GM21529 (cell line): ENCODE results near the gene NEBL.

Experiments used
- ATAC-seq: cut with Tn5 transposase; IDR thresholded peaks from one replicate; pipeline ENCODE4 v1.9.1; 2021; ENCODE audit not compliant: unreplicated experiment

NEBL gene

GRCh38 chr10:20903635-20904390 is 6.7 kb upstream of the NEBL start:
- ATAC-seq, result no peak

- no peak for ATAC-seq
Measured at GRCh38 chr10:20901110-20901509, 4.0 kb upstream of the NEBL start.

- no peak for ATAC-seq
Measured at GRCh38 chr10:20898866-20899535, 1.9 kb upstream of the NEBL start.

GRCh38 chr10:20893297-20893696 is 3.8 kb downstream of the NEBL start:
- no peak for ATAC-seq

- ATAC-seq, result no peak
Measured at GRCh38 chr10:20892796-20893195, 4.3 kb downstream of the NEBL start.

GRCh38 chr10:20892011-20892585 is 5.0 kb downstream of the NEBL start:
- ATAC-seq, result no peak

GRCh38 chr10:20891338-20891714 is 5.8 kb downstream of the NEBL start:
- ATAC-seq, result no peak

GRCh38 chr10:20890491-20891337 is 6.4 kb downstream of the NEBL start:
- no peak for ATAC-seq

GRCh38 chr10:20890009-20890408 is 7.1 kb downstream of the NEBL start:
- ATAC-seq, result no peak

GRCh38 chr10:20888620-20889330 is 8.3 kb downstream of the NEBL start:
- no peak for ATAC-seq

GRCh38 chr10:20887706-20888555 is 9.2 kb downstream of the NEBL start:
- no peak for ATAC-seq

GRCh38 chr10:20885678-20886077 is 11.4 kb downstream of the NEBL start:
- ATAC-seq, result no peak

GRCh38 chr10:20883552-20883951 is 13.6 kb downstream of the NEBL start:
- no peak for ATAC-seq

GRCh38 chr10:20882091-20882490 is 15.0 kb downstream of the NEBL start:
- ATAC-seq, result no peak

GRCh38 chr10:20879136-20879535 is 18.0 kb downstream of the NEBL start:
- no peak for ATAC-seq

GRCh38 chr10:20877986-20878983 is 18.8 kb downstream of the NEBL start:
- ATAC-seq, result no peak

GRCh38 chr10:20877554-20877953 is 19.6 kb downstream of the NEBL start:
- no peak for ATAC-seq

GRCh38 chr10:20874261-20874660 is 22.9 kb downstream of the NEBL start:
- ATAC-seq, result no peak

- no peak for ATAC-seq
Measured at GRCh38 chr10:20871970-20872369, 25.1 kb downstream of the NEBL start.
